Fibroblast of villous mesenchyme (primary cell): ENCODE measurements around the gene KCNK1. TPM values are rescaled to one million over a fixed set of nuclear protein-coding genes. Genes with fewer than 3 reads are reported as not detected.

Experiments used
- DNase-seq: peaks from one replicate; pipeline ENCODE4 v3.0.0-alpha.2; 2010; ENCODE audit warnings: low read depth
- H3K4me3 ChIP-seq: 2 replicates; pipeline ENCODE4 v1.5.1; 2011; ENCODE audit warnings: low read depth, mild to moderate bottlenecking, low read length
- total RNA-seq: library from RNA; depleted of rRNA; stranded (reverse); fragments of >200 nt; gene quantifications from 2 replicates; pipeline ENCODE4 v1.2.3, GENCODE V29; 2012
- TF ChIP-seq, protein P1 (sequence below): IDR thresholded peaks from 2 replicates; pipeline ENCODE4 v1.5.1; 2012; ENCODE audit warnings: low read depth, mild to moderate bottlenecking, low read length; ENCODE audit not compliant: insufficient read depth

KCNK1 gene
- total RNA-seq, 1 donor: 4.3 TPM

DNA sequence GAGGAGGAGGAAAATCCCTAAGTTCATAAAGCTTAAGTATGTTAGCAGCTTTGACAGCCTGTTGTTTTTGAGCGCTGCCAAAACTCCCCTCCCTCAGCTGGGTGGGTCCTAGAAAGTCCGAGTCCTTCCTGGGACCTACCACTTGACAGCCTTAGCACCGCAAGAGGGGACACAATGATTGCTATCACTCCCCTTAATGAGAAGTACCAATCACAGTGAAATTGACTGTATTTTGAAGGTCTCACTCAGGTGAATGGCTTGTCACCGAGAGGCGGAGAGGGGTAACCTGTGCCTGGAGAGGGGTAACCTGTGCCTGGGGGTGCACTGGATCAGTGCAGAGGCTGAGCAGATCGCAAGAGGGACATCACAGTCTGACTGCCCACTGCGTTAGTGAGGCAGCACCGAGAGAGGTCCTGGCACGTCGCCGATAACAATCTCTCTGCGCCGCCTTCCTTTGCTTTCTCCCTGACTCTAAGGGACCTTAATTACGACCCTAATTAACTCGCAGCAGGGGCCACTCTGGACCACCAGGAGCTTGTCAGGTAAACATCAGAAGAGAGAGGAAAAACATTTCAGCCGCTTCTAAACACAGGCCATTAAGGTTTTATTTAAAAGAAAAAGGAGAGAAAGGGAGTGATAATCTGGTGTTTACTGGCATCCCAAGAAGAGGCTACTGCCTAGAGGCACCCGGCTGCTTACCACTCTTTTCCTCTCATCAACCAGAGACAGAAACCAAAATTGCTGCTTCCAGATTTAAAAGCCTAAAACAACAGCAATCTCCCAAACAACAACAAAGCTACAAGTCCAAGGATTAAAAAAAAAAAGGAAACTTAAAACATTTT is 25.7 kb upstream of the KCNK1 start:
- TF ChIP-seq, protein P1, sequence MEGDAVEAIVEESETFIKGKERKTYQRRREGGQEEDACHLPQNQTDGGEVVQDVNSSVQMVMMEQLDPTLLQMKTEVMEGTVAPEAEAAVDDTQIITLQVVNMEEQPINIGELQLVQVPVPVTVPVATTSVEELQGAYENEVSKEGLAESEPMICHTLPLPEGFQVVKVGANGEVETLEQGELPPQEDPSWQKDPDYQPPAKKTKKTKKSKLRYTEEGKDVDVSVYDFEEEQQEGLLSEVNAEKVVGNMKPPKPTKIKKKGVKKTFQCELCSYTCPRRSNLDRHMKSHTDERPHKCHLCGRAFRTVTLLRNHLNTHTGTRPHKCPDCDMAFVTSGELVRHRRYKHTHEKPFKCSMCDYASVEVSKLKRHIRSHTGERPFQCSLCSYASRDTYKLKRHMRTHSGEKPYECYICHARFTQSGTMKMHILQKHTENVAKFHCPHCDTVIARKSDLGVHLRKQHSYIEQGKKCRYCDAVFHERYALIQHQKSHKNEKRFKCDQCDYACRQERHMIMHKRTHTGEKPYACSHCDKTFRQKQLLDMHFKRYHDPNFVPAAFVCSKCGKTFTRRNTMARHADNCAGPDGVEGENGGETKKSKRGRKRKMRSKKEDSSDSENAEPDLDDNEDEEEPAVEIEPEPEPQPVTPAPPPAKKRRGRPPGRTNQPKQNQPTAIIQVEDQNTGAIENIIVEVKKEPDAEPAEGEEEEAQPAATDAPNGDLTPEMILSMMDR: no peak
- no peak overlapping the region for H3K4me3 ChIP-seq
- DNase-seq: no peak

DNA sequence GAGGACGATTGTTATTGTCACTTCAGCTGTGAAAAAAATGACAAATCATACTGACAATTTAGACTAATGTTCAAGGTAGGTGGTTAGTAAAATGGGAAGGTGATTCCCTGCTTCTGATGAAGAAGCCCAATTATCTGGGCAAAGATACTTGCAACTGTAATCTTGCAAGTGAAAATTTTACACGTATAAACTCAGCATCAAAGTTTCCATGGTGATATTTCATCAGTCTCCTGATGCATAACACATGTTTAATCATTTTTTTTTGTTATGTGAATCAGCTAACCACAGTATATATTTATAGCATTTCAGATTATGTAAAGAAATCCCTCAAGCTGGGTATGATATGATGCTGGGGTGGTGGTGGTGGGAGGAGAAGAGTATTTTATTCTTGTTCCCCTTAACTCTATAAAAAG is 16.4 kb upstream of the KCNK1 start:
- DNase-seq: no peak
- no peak overlapping the region for H3K4me3 ChIP-seq
- TF ChIP-seq, protein P1: no peak

DNA sequence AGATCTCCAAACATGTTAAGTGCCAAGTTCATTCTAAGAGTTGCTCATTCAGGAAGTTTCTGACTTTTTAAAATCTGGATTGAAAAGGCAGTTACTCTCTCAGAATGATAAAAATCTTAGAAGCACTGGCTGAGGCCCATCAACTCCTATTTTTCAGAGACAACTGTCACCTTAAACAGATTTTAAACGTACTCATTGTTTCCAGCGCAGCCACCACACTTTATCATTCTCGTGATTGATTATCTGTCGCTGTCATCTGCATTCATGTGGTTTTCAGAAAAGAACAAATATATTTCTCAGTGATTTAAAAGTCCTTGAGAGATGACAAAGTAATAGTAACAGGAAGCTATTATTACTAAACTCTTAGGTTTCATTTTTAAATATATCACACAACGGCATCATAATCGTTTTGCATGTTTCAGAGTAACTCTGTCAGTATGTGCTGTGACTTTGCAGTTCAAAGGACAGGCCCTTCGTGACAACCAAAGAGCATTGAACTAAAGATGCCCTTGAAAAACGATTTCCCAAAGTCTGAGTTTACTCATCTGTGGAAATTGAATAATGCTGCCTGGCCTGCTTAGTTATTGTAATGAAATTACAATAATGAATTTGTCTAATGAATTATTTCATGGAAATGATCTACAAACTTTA is 14.9 kb upstream of the KCNK1 start:
- H3K4me3 ChIP-seq: no peak overlapping the region
- DNase-seq: no peak
- TF ChIP-seq, protein P1: no peak

DNA sequence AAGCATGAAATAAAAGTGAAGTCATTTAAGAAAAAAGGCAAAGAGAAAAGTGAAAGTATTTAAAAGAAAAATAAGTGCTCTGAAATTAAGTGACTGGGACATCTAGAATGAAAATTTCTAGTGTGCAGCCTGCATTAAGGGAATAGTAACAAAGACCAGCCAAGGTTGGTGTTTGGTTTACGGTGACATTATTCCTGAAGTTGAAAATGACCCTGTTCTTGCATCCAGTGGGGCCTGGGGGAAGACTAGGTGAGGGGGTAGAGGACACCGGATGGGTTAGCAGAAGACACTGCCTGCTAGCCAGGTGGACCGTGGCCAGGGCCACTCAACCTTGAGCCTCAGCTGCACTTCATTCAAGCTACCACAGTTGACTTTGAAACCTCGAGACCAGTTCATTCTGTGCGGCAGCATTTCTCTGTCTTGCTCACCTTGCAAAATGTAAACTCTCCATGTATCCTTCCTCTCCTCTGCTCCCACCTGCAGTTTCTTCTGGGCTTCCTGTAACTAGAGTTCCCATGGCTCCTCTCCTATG is 14.3 kb upstream of the KCNK1 start:
- DNase-seq: no peak
- no peak overlapping the region for H3K4me3 ChIP-seq
- TF ChIP-seq, protein P1: no peak

DNA sequence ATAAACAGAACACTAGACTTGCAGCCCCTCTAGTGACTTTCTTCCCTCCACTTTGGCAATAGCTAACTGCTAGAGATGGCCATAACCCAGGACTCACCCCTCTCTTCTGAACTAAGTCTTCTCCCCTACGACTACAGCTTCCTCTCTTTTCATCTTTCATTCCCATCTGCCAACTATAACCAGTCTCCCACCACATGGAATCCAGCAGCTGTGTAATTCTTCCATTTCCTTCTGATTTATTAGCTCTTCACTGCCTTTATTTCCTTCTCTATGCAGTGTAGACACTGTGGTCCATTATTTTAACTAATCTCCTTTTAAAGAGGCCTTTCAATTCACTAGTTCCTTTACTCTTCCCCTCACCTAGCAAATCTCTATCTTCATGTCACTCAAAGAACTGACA is 13.4 kb upstream of the KCNK1 start:
- TF ChIP-seq, protein P1: no peak
- DNase-seq: no peak
- H3K4me3 ChIP-seq: no peak overlapping the region

DNA sequence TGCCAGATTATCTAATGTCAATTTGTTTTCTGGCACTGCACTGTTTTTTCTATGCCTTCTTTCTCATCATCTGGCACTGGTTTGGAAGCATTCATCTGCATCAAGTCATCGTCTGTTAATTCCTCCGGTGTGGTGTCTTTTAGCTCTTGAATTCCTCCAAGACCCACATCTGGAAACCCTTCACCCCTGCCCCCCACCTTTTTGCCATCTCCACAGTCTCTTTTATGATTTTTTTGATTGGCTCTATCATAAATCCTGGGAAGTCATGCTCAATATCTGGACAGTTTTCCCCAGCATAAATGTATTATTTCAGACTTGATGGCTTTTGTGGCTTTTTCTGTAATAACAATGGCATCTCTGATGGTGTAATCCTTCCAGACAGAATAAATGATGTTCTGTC is 10.4 kb upstream of the KCNK1 start:
- TF ChIP-seq, protein P1: no peak
- no peak overlapping the region for H3K4me3 ChIP-seq
- DNase-seq: no peak
